Epithelial cell of proximal tubule (primary cell): ENCODE results near the gene INPP5F. TPM values are rescaled to one million over a fixed set of nuclear protein-coding genes. Genes with fewer than 3 reads are reported as not detected.

ENCODE experiments used
- DNase-seq: peaks from one replicate; pipeline ENCODE4 v3.0.0-alpha.2; 2011; ENCODE audit warnings: low read depth
- H3K4me3 ChIP-seq: 2 replicates; pipeline ENCODE4 v1.5.1; 2011; ENCODE audit warnings: low read depth, mild to moderate bottlenecking, low read length
- CTCF ChIP-seq: conservative IDR thresholded peaks from 2 replicates; pipeline ENCODE4 v1.5.1; 2012; ENCODE audit warnings: low read depth, mild to moderate bottlenecking, low read length
- total RNA-seq: library from RNA; depleted of rRNA; stranded (reverse); fragments of >200 nt; gene quantifications from 2 replicates; pipeline ENCODE4 v1.2.3, GENCODE V29; 2015

Gene INPP5F
- total RNA-seq, 1 donor from 2014 or later = 12.4 TPM

- TF ChIP-seq CTCF = no peak
- no peak overlapping the region for H3K4me3 ChIP-seq
- no peak for DNase-seq
Measured at GRCh38 chr10:119755446-119755845, 29.6 kb downstream of the INPP5F start.

GRCh38 chr10:119758448-119759195 is 32.8 kb downstream of the INPP5F start:
- TF ChIP-seq CTCF = no peak
- DNase-seq = no peak
- no peak overlapping the region for H3K4me3 ChIP-seq

GRCh38 chr10:119759832-119760231 is 34.0 kb downstream of the INPP5F start:
- DNase-seq = no peak

GRCh38 chr10:119761106-119761505 is 35.3 kb downstream of the INPP5F start:
- DNase-seq = no peak
- no peak for TF ChIP-seq CTCF
- H3K4me3 ChIP-seq = no peak overlapping the region

More at GRCh38 chr10:119759832-119760231, 34.0 kb downstream of the INPP5F start:
- no peak overlapping the region for H3K4me3 ChIP-seq
- TF ChIP-seq CTCF = no peak

- DNase-seq = no peak
- TF ChIP-seq CTCF = no peak
- no peak overlapping the region for H3K4me3 ChIP-seq
Measured at GRCh38 chr10:119762035-119762434, 36.2 kb downstream of the INPP5F start.

GRCh38 chr10:119762805-119763798 is 37.3 kb downstream of the INPP5F start:
- no peak for TF ChIP-seq CTCF
- no peak overlapping the region for H3K4me3 ChIP-seq
- no peak for DNase-seq
